ENCODE measurements around the gene FFAR2. TPM values are rescaled to one million over a fixed set of nuclear protein-coding genes. Genes with fewer than 3 reads are reported as not detected.

The FFAR2 gene
- total and polyA plus RNA-seq, 2 donors (not counting 3 experiments of a cell fraction or from before 2014, with no cell fraction given), result not detected

GRCh38 chr19:35398570-35398969 lies 49.5 kb upstream of the FFAR2 start:
- peaks cover 0 to 2% of the 10 kb centered on the region in 2 experiments for H3K27me3 ChIP-seq (ENCODE audit: control insufficient read depth in 2 of 2, insufficient read depth in 2 of 2, low read length in 2 of 2)
- DNase-seq (ENCODE audit: low read depth, low spot score) (no peak), FAIRE-seq (no peak)
- POLR2A ChIA-PET, result no interaction called here
- no peak overlapping the region for H3K4me3 ChIP-seq (replicated peaks in 1 of 3; ENCODE audit: insufficient read depth in 1 of 3, low read depth in 1 of 3, low read length in 3 of 3)
- H3K9ac ChIP-seq (replicated peaks; ENCODE audit: extremely low read depth, insufficient read depth, low read length), result no peak overlapping the region
- intact Hi-C loops (cut with micrococcal nuclease), result no loop called here
- H3K9me1 ChIP-seq (replicated peaks; ENCODE audit: control insufficient read depth, extremely low read depth, insufficient read depth, low read length), result no peaks in the 10 kb centered on the region
- no TSS peak for BruUV-seq (replicated peaks)
- no peak overlapping the region for H3K4me2 ChIP-seq (ENCODE audit: insufficient read depth, low read length)
- dilution Hi-C loops (cut with MboI; ENCODE audit: extremely low pct_ligation_motif_present, low sequenced_read_pairs), result no loop called here
- H3K9me3 ChIP-seq (replicated peaks; ENCODE audit: control insufficient read depth, insufficient read depth, low read length), result no peaks in the 10 kb centered on the region
- CTCF ChIA-PET, result no interaction called here
- no peaks in the 10 kb centered on the region for H3K4me1 ChIP-seq (ENCODE audit: control insufficient read depth, extremely low read depth, insufficient read depth, low read length)
- H4K20me1 ChIP-seq (replicated peaks; ENCODE audit: control insufficient read depth, extremely low read depth, insufficient read depth, low read length), result no peaks in the 10 kb centered on the region
- no peaks in the 10 kb centered on the region for H3K79me2 ChIP-seq (ENCODE audit: control insufficient read depth, insufficient read depth, low read length)
- H3K36me3 ChIP-seq (ENCODE audit: control insufficient read depth in 2 of 2, extremely low read depth in 1 of 2, insufficient read depth in 2 of 2, low read length in 2 of 2), result no peaks in the 10 kb centered on the region
- no peak overlapping the region for H2AFZ ChIP-seq (ENCODE audit: low read depth, low read length)
- TF ChIP-seq POLR2AphosphoS5 (IDR thresholded peaks at IDR 0.05; ENCODE audit: insufficient read depth, low read depth, low read length) (no peak), JUN (IDR thresholded peaks at IDR 0.05; ENCODE audit: borderline replicate concordance, insufficient read depth, insufficient read length, low read depth) (no peak), GATA2 (IDR thresholded peaks at IDR 0.05; ENCODE audit: insufficient read depth, insufficient read length, low read depth, low read length) (no peak), MYC (IDR thresholded peaks at IDR 0.05; ENCODE audit: low read depth, low read length) (no peak), POLR2A (IDR thresholded peaks at IDR 0.05; ENCODE audit: low read depth, low read length) (no peak), EZH2 (IDR thresholded peaks at IDR 0.05; ENCODE audit: borderline replicate concordance, low read depth, low read length, severe bottlenecking) (no peak), FOS (IDR thresholded peaks at IDR 0.05; ENCODE audit: borderline replicate concordance, insufficient read depth, low read length) (no peak)
- TF ChIP-seq, protein P1, sequence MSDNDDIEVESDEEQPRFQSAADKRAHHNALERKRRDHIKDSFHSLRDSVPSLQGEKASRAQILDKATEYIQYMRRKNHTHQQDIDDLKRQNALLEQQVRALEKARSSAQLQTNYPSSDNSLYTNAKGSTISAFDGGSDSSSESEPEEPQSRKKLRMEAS (IDR thresholded peaks at IDR 0.05; ENCODE audit: insufficient read depth, insufficient read length), result no peak
- TF ChIP-seq, protein P2, sequence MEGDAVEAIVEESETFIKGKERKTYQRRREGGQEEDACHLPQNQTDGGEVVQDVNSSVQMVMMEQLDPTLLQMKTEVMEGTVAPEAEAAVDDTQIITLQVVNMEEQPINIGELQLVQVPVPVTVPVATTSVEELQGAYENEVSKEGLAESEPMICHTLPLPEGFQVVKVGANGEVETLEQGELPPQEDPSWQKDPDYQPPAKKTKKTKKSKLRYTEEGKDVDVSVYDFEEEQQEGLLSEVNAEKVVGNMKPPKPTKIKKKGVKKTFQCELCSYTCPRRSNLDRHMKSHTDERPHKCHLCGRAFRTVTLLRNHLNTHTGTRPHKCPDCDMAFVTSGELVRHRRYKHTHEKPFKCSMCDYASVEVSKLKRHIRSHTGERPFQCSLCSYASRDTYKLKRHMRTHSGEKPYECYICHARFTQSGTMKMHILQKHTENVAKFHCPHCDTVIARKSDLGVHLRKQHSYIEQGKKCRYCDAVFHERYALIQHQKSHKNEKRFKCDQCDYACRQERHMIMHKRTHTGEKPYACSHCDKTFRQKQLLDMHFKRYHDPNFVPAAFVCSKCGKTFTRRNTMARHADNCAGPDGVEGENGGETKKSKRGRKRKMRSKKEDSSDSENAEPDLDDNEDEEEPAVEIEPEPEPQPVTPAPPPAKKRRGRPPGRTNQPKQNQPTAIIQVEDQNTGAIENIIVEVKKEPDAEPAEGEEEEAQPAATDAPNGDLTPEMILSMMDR (IDR thresholded peaks at IDR 0.05; ENCODE audit: extremely low read depth in 1 of 2, insufficient read depth in 1 of 2, low read depth in 1 of 2, low read length in 2 of 2), result no peak
- H3K27ac ChIP-seq (ENCODE audit: insufficient read depth, low read depth, low read length), result no peak overlapping the region
